A673 (cell line): Measurements from ENCODE around the gene COMMD3. TPM values are rescaled to one million over a fixed set of nuclear protein-coding genes. Genes with fewer than 3 reads are reported as not detected.

Experiments
- BruUV-seq: library from RNA; stranded (reverse); fragments of 400-500 nt; replicated peaks from 2 replicates; lab custom pipeline; 2021; lab: Mats Ljungman, UMichigan
- CTCF ChIA-PET: fragments of 300-600 bp; sonication (Branson Sonifier 250); formaldehyde crosslinking; loops from one replicate; lab custom pipeline; 2022; ENCODE audit warnings: antibody characterized with exemption; lab: Charles Lee
- POLR2A ChIA-PET: fragments of 300-600 bp; sonication (Branson Sonifier 250); formaldehyde crosslinking; loops from one replicate; lab custom pipeline; 2022; ENCODE audit warnings: antibody characterized with exemption; ENCODE audit not compliant: low non-redundant PET; lab: Charles Lee
- DNase-seq: peaks from one replicate; pipeline ENCODE4 v3.0.0-alpha.2; 2015; ENCODE audit warnings: low spot score
- H3K27ac ChIP-seq: fragments of 200-600 bp; sonication (generic); 2 replicates; pipeline ENCODE4 v1.5.1; 2016; ENCODE audit warnings: mixed run types, low read depth, mild to moderate bottlenecking, mixed read lengths, antibody characterized with exemption, low read length; ENCODE audit not compliant: poor library complexity, severe bottlenecking
- H3K27me3 ChIP-seq: fragments of 200-600 bp; sonication (generic); replicated peaks from 2 replicates; pipeline ENCODE4 v1.6.1; 2017; ENCODE audit warnings: mixed run types, low read depth, mild to moderate bottlenecking, mixed read lengths, antibody characterized with exemption, low read length; ENCODE audit not compliant: insufficient read depth, poor library complexity
- H3K36me3 ChIP-seq: fragments of 200-600 bp; sonication (generic); 2 replicates; pipeline ENCODE4 v1.6.1; 2016; ENCODE audit warnings: mixed run types, mild to moderate bottlenecking, mixed read lengths, antibody characterized with exemption, low read length; ENCODE audit not compliant: insufficient read depth, poor library complexity, severe bottlenecking
- H3K4me1 ChIP-seq: fragments of 200-600 bp; sonication (generic); 2 replicates; pipeline ENCODE4 v1.6.1; 2017; ENCODE audit warnings: mixed run types, mild to moderate bottlenecking, mixed read lengths, antibody characterized with exemption, low read length; ENCODE audit not compliant: insufficient read depth, poor library complexity, severe bottlenecking
- H3K4me3 ChIP-seq: fragments of 200-600 bp; sonication (generic); 2 replicates; pipeline ENCODE4 v1.5.1; 2016; ENCODE audit warnings: low read depth, mixed run types, mild to moderate bottlenecking, mixed read lengths, low read length; ENCODE audit not compliant: poor library complexity, severe bottlenecking
- H3K9me3 ChIP-seq: fragments of 200-600 bp; sonication (generic); 2 replicates; pipeline ENCODE4 v1.6.1; 2016; ENCODE audit warnings: mixed run types, low read depth, mild to moderate bottlenecking, mixed read lengths, antibody characterized with exemption, low read length; ENCODE audit not compliant: poor library complexity, severe bottlenecking
- CTCF ChIP-seq: fragments of 300-800, 200-600 bp; sonication (generic); conservative IDR thresholded peaks from 2 replicates; pipeline ENCODE4 v1.5.1; 2017; ENCODE audit warnings: low read depth, mild to moderate bottlenecking, antibody characterized with exemption, low read length, moderate library complexity, mixed read lengths
- EZH2 ChIP-seq: fragments of 200-600 bp; sonication (generic); IDR thresholded peaks from 2 replicates; pipeline ENCODE4 v1.6.1; 2017; ENCODE audit warnings: borderline replicate concordance, low read depth, mild to moderate bottlenecking, mixed read lengths, antibody characterized with exemption, low read length; ENCODE audit not compliant: poor library complexity, severe bottlenecking
- intact Hi-C: fragments of 100-400 bp; cut with micrococcal nuclease; formaldehyde crosslinking; loops from one replicate; pipeline ENCODE4 v1.10.0; 2022; ENCODE audit not compliant: unreplicated experiment
- total RNA-seq: library from RNA; stranded (reverse); gene quantifications from 2 replicates; pipeline ENCODE4 v1.2.3, GENCODE V29; 2021

Gene COMMD3
- total RNA-seq, 1 experiment from 2014 or later: 72.6 TPM

DNA sequence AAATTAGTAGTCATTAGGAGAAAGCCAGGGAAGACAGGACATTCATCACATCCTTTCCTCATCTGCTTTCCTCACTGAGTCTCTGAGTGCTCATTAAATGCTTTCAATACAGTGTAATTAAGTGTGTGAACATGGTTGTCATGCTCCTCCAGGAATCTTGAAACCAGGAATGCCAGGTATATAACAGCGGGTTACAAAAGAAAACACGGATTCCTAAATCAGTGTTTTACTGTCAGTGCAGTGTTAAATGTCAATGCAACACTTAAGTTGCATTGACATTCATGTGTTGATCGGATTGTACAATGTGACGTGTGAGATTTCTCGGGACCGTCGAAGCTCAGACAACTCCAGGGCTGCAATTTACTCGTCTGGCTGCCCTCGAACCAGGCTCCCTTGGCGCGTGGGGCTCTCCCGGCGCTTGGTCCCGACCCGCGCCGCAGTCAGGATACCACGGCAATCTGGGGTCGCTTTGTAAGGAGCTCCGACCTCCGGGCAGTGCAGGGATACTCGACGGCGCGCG is 28.7 kb downstream of the COMMD3 start:
- Histone ChIP-seq H3K27me3 (peaks cover 80% of the 10 kb centered on the region), H3K9me3 (no peaks in the 10 kb centered on the region), H3K36me3 (no peaks in the 10 kb centered on the region), H3K27ac (no peak overlapping the region), H3K4me3 (peak overlapping the region; percentile 39), H3K4me1 (peaks cover 1% of the 10 kb centered on the region)
- TF ChIP-seq EZH2 (peak; percentile 83), CTCF (no peak)
- BruUV-seq: no TSS peak
- POLR2A ChIA-PET: no interaction called here
- no peak for DNase-seq
- intact Hi-C loops: loop anchor here (10.0 kb wide), 1 partner anchor 640 kb away; no protein-coding TSS in a partner anchor
- CTCF ChIA-PET: no interaction called here

- Histone ChIP-seq H3K27me3 (peaks cover 80% of the 10 kb centered on the region), H3K36me3 (no peaks in the 10 kb centered on the region), H3K27ac (no peak within 1 kb of the TSS), H3K4me3 (peak within 1 kb of the TSS; percentile 39), H3K4me1 (no peaks in the 10 kb centered on the region), H3K9me3 (no peaks in the 10 kb centered on the region)
- peak; percentile 41 for DNase-seq
- TF ChIP-seq EZH2: peak; percentile 75
- no peak for TF ChIP-seq CTCF
- no TSS peak for BruUV-seq
- ChIA-PET POLR2A (no interaction called here), CTCF (no interaction called here)
- intact Hi-C loops: loop anchor here (10.0 kb wide), 1 partner anchor 639 kb away; no protein-coding TSS in a partner anchor
Observed at GRCh38 chr10:22345301-22346095, 29.3 kb downstream of the COMMD3 start, which contains the start of gene SPAG6. SPAG6 (plus strand) TSS chr10:22345496; CDS start chr10:22345612, 116 bp downstream.

DNA sequence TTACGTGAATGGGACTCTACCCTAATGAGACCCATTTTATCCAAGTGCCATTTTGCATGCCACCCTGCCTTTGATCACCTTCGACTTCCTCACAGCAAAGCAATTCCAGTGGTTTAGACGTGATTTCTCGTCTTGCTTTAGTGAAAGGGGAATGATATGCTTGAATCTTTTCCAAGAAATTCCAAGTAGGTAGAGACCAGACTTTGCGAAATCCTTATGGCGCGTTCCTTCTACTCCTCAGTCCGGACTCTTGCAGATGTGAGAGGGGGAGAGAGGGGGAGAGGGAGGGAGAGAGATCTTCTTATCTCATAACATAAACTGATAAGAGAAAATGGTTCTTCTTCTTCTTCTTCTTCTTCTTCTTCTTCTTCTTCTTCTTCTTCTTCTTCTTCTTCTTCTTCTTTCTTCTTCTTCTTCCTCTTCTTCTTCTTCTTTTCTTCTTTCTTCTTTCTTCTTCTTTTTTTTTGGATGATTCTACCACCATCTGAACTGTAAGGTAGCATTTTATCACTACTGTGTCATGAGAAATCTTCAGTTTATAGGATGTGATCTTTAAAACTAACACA is 30.0 kb downstream of the COMMD3 start:
- no peak for TF ChIP-seq EZH2
- no peak for TF ChIP-seq CTCF
- Histone ChIP-seq H3K27ac (no peak overlapping the region), H3K36me3 (no peaks in the 10 kb centered on the region), H3K4me1 (no peaks in the 10 kb centered on the region), H3K9me3 (no peaks in the 10 kb centered on the region), H3K27me3 (peaks cover 78% of the 10 kb centered on the region), H3K4me3 (no peak overlapping the region)
- no TSS peak for BruUV-seq
- CTCF ChIA-PET: no interaction called here
- POLR2A ChIA-PET: no interaction called here
- DNase-seq: no peak
- intact Hi-C loops: loop anchor here (10.0 kb wide), 1 partner anchor 639 kb away; no protein-coding TSS in a partner anchor
